CD14-positive monocyte (primary cell): ENCODE results near the gene MMAB. TPM values are rescaled to one million over a fixed set of nuclear protein-coding genes. Genes with fewer than 3 reads are reported as not detected.
"Not testable (repeated sequence)": the region's sequence is repeated elsewhere in the genome, so short reads cannot be mapped to it uniquely, and the experiment has no call there.

Experiments
- DNase-seq, 3 donors: peaks; one replicate each; pipeline ENCODE4 v3.0.0-alpha.2; 2011 to 2022
- H2AFZ ChIP-seq: 2 replicates; pipeline ENCODE4 v1.6.0; 2012; ENCODE audit warnings: mild to moderate bottlenecking, low read depth, low read length, inconsistent platforms; ENCODE audit not compliant: insufficient read depth, poor library complexity, severe bottlenecking
- H3K27ac ChIP-seq, 2 donors: 1 replicate in 1 of 2; 2 replicates in 1 of 2; pipeline ENCODE4 v1.5.1; 2012 to 2013; ENCODE audit warnings: low read length in 2 of 2, control low read depth in 1 of 2, inconsistent platforms in 1 of 2, low read depth in 1 of 2, mild to moderate bottlenecking in 1 of 2
- H3K27me3 ChIP-seq, 2 donors: one replicate each; pipeline versions ENCODE4 v1.6.0 to v1.6.1; 2011 to 2013; ENCODE audit warnings: low read length in 2 of 2; ENCODE audit not compliant: control insufficient read depth in 2 of 2, insufficient read depth in 2 of 2
- H3K36me3 ChIP-seq, 2 donors: replicated peaks in 1 of 2; 1 replicate in 1 of 2; 2 replicates in 1 of 2; pipeline versions ENCODE4 v1.5.1 to v1.6.1; 2012 to 2013; ENCODE audit warnings: low read length in 2 of 2, control low read depth in 1 of 2, inconsistent platforms in 1 of 2, mild to moderate bottlenecking in 1 of 2; ENCODE audit not compliant: insufficient read depth in 2 of 2, control insufficient read depth in 1 of 2
- H3K4me1 ChIP-seq, 2 donors: 1 replicate in 1 of 2; 2 replicates in 1 of 2; pipeline versions ENCODE4 v1.5.1 to v1.6.1; 2012 to 2013; ENCODE audit warnings: low read length in 2 of 2, control low read depth in 1 of 2, inconsistent platforms in 1 of 2, mild to moderate bottlenecking in 1 of 2, moderate library complexity in 1 of 2; ENCODE audit not compliant: insufficient read depth in 2 of 2, control insufficient read depth in 1 of 2
- H3K4me2 ChIP-seq: replicated peaks from 2 replicates; pipeline ENCODE3; 2012; ENCODE audit warnings: low read length, moderate library complexity, mild to moderate bottlenecking; ENCODE audit not compliant: poor library complexity, severe bottlenecking; ENCODE audit errors: extremely low read depth
- H3K4me3 ChIP-seq, 3 experiments: fragments of 200-600 bp in 1 of 3; sonication (generic) in 1 of 3; replicated peaks in 1 of 3; 1 replicate in 2 of 3; 2 replicates in 1 of 3; pipeline ENCODE4 v1.5.1; 2011 to 2013; ENCODE audit warnings: low read length in 3 of 3, mild to moderate bottlenecking in 3 of 3, control low read depth in 2 of 3, low read depth in 2 of 3, inconsistent platforms in 1 of 3, moderate library complexity in 1 of 3
- H3K79me2 ChIP-seq: 2 replicates; pipeline ENCODE4 v1.6.0; 2012; ENCODE audit warnings: mild to moderate bottlenecking, control low read depth, inconsistent platforms, low read length, moderate library complexity; ENCODE audit not compliant: insufficient read depth
- H3K9ac ChIP-seq: 2 replicates; pipeline ENCODE4 v1.6.0; 2017; ENCODE audit warnings: low read length, mild to moderate bottlenecking; ENCODE audit not compliant: insufficient read depth, poor library complexity, severe bottlenecking
- H3K9me3 ChIP-seq, 2 donors: replicated peaks in 1 of 2; 1 replicate in 1 of 2; 2 replicates in 1 of 2; pipeline versions ENCODE4 v1.5.1 to v1.6.1; 2012 to 2013; ENCODE audit warnings: low read length in 2 of 2, control low read depth in 1 of 2; ENCODE audit not compliant: control insufficient read depth in 1 of 2, insufficient read depth in 1 of 2
- H4K20me1 ChIP-seq: 2 replicates; pipeline ENCODE4 v1.6.0; 2012; ENCODE audit warnings: mild to moderate bottlenecking, low read length, control low read depth, moderate library complexity; ENCODE audit not compliant: insufficient read depth
- H3K27ac Mint-ChIP-seq, 7 donors: one replicate each; pipeline ENCODE4 v1.8.0; 2020; ENCODE audit warnings: mild to moderate bottlenecking in 7 of 7, mixed read lengths in 7 of 7, moderate library complexity in 6 of 7, inconsistent platforms in 2 of 7
- H3K27me3 Mint-ChIP-seq, 3 donors: one replicate each; pipeline ENCODE4 v1.8.0; 2021 to 2022; ENCODE audit warnings: low read depth in 3 of 3, mild to moderate bottlenecking in 3 of 3, mixed read lengths in 3 of 3, moderate library complexity in 3 of 3, inconsistent platforms in 1 of 3
- H3K36me3 Mint-ChIP-seq, 2 donors: one replicate each; pipeline ENCODE4 v1.8.0; 2020; ENCODE audit warnings: mixed read lengths in 2 of 2, inconsistent platforms in 1 of 2, mild to moderate bottlenecking in 1 of 2
- H3K4me1 Mint-ChIP-seq: one replicate; pipeline ENCODE4 v1.8.0; 2020; ENCODE audit warnings: mild to moderate bottlenecking, mixed read lengths
- H3K4me3 Mint-ChIP-seq, 2 donors: one replicate each; pipeline ENCODE4 v1.8.0; 2020; ENCODE audit warnings: mild to moderate bottlenecking in 2 of 2, mixed read lengths in 2 of 2, moderate library complexity in 1 of 2
- H3K9me3 Mint-ChIP-seq, 7 donors: one replicate each; pipeline ENCODE4 v1.8.0; 2020 to 2022; ENCODE audit warnings: mixed read lengths in 7 of 7, mild to moderate bottlenecking in 6 of 7, moderate library complexity in 6 of 7, inconsistent platforms in 2 of 7
- WGBS: methylation state at CpG from one replicate; pipeline ENCODE4 v1.1.5; 2013; ENCODE audit warnings: missing lambda C conversion rate; ENCODE audit not compliant: insufficient coverage; 5-methylcytosine and 5-hydroxymethylcytosine counted together
- intact Hi-C, 2 donors: fragments of 100-400 bp; cut with micrococcal nuclease; formaldehyde crosslinking; loops; one replicate each; pipeline versions ENCODE4 v1.15.0 to v1.15.1; 2023
- polyA plus RNA-seq, 3 donors: library from polyadenylated mRNA; depleted of rRNA in 1 of 3; unstranded in 2 of 3; stranded (reverse) in 1 of 3; fragments of 300-500 nt in 2 of 3; fragments of >200 nt in 1 of 3; fragmentation: Illumina TruSeq in 2 of 3; gene quantifications; 1 replicate in 2 of 3; 2 replicates in 1 of 3; pipeline ENCODE4 v1.2.3, GENCODE V29; 2012 to 2021
- TF ChIP-seq, protein P1 (sequence below): fragments of 200-600 bp; IDR thresholded peaks from one replicate; pipeline ENCODE4 v1.8.0; 2022; ENCODE audit warnings: antibody characterized with exemption, mild to moderate bottlenecking

MMAB gene
- polyA plus RNA-seq, 3 donors = 5.0 to 15.6 (median 12.4) TPM

DNA sequence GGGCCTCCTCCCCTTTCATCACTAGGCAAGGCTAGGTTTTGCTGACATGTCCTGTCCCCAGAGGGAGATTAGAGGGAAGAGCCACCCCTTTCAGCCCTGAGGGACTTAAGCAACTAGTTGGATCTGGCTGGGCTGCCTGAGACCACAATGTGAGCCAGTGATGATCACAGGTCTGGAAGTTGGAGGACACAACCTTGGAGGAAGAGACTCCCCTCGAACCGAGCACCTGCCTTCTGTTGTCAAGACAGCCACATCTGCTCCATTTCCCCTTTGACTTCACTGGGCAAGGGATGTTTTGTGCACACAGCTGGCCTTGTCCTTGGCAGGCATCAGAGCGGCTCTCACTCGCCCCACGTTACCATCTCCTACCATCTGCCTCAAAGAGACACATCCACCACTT lies 31.7 kb upstream of the MMAB start:
- peaks cover 0 to 16% of the 10 kb centered on the region in 2 donors for H3K27me3 ChIP-seq
- H3K4me3 ChIP-seq = no peak overlapping the region
- Mint-ChIP-seq H3K27me3 (peaks cover 17 to 34% (median 28%) of the 10 kb centered on the region in 3 donors), H3K36me3 (no peaks in the 10 kb centered on the region), H3K27ac (no peak overlapping the region), H3K4me1 (no peaks in the 10 kb centered on the region), H3K4me3 (no peak overlapping the region), H3K9me3 (no peaks in the 10 kb centered on the region)
- no peaks in the 10 kb centered on the region for H3K4me1 ChIP-seq
- no peaks in the 10 kb centered on the region for H3K79me2 ChIP-seq
- no peaks in the 10 kb centered on the region for H3K36me3 ChIP-seq
- no peaks in the 10 kb centered on the region for H3K9me3 ChIP-seq
- H3K4me2 ChIP-seq = no peak overlapping the region
- no peak for DNase-seq
- H3K9ac ChIP-seq = no peak overlapping the region
- TF ChIP-seq, protein P1, sequence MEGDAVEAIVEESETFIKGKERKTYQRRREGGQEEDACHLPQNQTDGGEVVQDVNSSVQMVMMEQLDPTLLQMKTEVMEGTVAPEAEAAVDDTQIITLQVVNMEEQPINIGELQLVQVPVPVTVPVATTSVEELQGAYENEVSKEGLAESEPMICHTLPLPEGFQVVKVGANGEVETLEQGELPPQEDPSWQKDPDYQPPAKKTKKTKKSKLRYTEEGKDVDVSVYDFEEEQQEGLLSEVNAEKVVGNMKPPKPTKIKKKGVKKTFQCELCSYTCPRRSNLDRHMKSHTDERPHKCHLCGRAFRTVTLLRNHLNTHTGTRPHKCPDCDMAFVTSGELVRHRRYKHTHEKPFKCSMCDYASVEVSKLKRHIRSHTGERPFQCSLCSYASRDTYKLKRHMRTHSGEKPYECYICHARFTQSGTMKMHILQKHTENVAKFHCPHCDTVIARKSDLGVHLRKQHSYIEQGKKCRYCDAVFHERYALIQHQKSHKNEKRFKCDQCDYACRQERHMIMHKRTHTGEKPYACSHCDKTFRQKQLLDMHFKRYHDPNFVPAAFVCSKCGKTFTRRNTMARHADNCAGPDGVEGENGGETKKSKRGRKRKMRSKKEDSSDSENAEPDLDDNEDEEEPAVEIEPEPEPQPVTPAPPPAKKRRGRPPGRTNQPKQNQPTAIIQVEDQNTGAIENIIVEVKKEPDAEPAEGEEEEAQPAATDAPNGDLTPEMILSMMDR = no peak
- H3K27ac ChIP-seq = no peak overlapping the region
- H4K20me1 ChIP-seq = no peaks in the 10 kb centered on the region
- H2AFZ ChIP-seq = no peak overlapping the region
- intact Hi-C loops = no loop called here
- 76% methylated on average over 5 of the region's 5 CpGs for WGBS

DNA sequence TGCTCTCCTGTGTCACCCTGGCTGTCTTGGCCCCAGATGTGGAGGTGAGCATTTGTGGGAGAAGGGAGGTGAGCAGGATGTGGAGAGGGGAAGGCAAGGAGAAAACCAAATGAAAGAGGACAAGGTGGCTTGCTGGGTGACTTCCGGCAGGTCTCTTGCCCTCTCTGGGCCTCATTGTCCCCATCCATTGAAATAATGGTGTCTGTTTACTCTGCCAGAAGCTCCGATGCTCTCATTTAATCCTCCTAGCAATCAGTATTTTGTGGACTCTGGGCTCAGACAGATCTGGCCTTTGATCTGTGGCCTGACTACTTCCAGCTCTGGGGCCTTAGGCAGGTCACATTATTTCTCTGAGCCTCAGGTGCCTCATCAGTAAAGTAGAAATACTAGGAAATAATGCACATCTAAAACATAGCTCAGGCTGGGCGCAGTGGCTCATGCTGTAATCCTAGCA lies 30.9 kb upstream of the MMAB start:
- intact Hi-C loops = no loop called here
- 93% methylated on average over 3 of the region's 3 CpGs for WGBS
- H3K36me3 Mint-ChIP-seq = no peaks in the 10 kb centered on the region

DNA sequence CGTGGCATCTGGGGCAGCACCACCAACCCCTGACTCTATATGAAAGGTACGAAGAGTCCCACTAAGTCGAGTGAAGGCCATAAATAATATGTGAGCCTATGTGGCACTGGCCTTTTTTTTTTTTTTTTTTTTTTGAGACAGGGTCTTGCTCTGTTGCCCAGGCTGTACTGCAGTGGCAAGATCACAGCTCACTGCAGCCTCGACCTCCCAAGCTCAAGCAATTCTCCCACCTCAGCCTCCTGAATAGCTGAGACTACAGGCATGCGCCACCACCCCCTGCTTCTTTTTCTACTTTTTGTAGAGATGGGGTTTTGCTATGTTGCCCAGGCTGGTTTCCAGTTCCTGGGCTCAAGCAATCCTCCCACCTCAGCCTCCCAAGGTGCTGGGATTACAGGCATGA lies 28.8 kb upstream of the MMAB start:
- DNase-seq, H3K36me3 ChIP-seq, H3K4me1 Mint-ChIP-seq, H3K27ac ChIP-seq, H3K79me2 ChIP-seq, H3K4me3 Mint-ChIP-seq, H3K4me1 ChIP-seq, H3K4me2 ChIP-seq, H3K9me3 Mint-ChIP-seq, H3K27ac Mint-ChIP-seq, H2AFZ ChIP-seq, H4K20me1 ChIP-seq, H3K9ac ChIP-seq, H3K9me3 ChIP-seq, H3K36me3 Mint-ChIP-seq, H3K4me3 ChIP-seq, intact Hi-C loops: not testable (repeated sequence)
- H3K27me3 ChIP-seq = peaks cover 0 to 10% of the 10 kb centered on the region in 2 donors
- H3K27me3 Mint-ChIP-seq = peaks cover 11 to 25% (median 22%) of the 10 kb centered on the region in 3 donors
- no CpG with 5 or more reads among the region's 5 CpGs for WGBS

More for the DNA sequence above, 30.9 kb upstream of the MMAB start:
- Histone ChIP-seq H2AFZ (no peak overlapping the region), H3K27me3 (peaks cover 0 to 16% of the 10 kb centered on the region in 2 donors), H3K4me1 (no peaks in the 10 kb centered on the region), H3K27ac (no peak overlapping the region), H3K36me3 (no peaks in the 10 kb centered on the region), H3K4me2 (no peak overlapping the region), H3K79me2 (no peaks in the 10 kb centered on the region), H3K9ac (no peak overlapping the region), H4K20me1 (no peaks in the 10 kb centered on the region), H3K4me3 (no peak overlapping the region), H3K9me3 (no peaks in the 10 kb centered on the region)
- Mint-ChIP-seq H3K4me3 (no peak overlapping the region), H3K27me3 (peaks cover 17 to 32% (median 24%) of the 10 kb centered on the region in 3 donors), H3K4me1 (no peaks in the 10 kb centered on the region), H3K27ac (no peak overlapping the region), H3K9me3 (no peaks in the 10 kb centered on the region)
- no peak for DNase-seq
- TF ChIP-seq, protein P1 = no peak
